HG03442 (cell line): ENCODE data around the gene FBN2.
"Not testable (repeated sequence)": the region's sequence is repeated elsewhere in the genome, so short reads cannot be mapped to it uniquely, and the experiment has no call there.

Source experiments
- ATAC-seq: cut with Tn5 transposase; IDR thresholded peaks from one replicate; pipeline ENCODE4 v1.9.1; 2021; ENCODE audit warnings: mild to moderate bottlenecking, moderate library complexity; ENCODE audit not compliant: unreplicated experiment

The FBN2 gene

GRCh38 chr5:128366147-128366546 is 171.9 kb downstream of the FBN2 start:
- no peak for ATAC-seq

- ATAC-seq: no peak
These were observed 175.7 kb downstream of the FBN2 start for GRCh38 chr5:128362370-128362769.

DNA sequence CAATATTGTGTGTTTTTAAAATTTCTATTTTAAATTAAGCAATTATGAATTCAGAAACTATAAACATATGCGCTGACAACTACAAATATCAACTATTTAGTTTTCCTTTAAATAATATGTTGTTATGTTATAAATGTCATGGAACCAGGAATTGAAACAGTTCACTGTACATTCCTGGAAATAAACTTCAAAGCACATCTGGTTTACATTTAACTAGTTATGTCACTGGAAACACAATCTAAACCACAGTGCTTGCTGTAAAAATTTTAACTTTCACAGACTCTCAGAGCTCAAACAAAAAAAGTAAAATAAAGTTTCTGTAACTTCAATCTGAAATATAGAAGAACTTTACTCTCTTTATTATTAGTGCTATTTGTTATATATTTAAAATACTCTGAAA is 179.2 kb downstream of the FBN2 start:
- no peak for ATAC-seq

GRCh38 chr5:128357226-128357625 is 180.8 kb downstream of the FBN2 start:
- ATAC-seq: no peak

DNA sequence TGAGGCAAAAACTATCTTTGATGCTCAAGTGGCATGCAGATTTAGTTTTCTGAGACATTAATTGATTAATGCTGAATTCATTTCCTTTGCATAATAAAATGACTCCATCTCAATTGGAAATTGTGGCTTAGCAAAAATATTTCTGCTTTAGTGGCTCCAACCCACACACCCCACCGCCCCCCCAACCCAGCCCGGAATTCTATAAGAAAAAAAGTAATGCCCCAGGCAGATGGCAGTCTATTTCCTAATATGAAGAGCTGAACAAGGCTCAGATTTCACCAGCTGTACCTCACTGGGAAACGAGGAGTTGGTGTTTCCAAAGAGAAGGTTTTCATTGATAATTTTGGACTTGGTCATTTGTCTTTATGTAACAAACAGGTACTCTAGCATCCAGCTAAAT is 182.1 kb downstream of the FBN2 start:
- no peak for ATAC-seq

DNA sequence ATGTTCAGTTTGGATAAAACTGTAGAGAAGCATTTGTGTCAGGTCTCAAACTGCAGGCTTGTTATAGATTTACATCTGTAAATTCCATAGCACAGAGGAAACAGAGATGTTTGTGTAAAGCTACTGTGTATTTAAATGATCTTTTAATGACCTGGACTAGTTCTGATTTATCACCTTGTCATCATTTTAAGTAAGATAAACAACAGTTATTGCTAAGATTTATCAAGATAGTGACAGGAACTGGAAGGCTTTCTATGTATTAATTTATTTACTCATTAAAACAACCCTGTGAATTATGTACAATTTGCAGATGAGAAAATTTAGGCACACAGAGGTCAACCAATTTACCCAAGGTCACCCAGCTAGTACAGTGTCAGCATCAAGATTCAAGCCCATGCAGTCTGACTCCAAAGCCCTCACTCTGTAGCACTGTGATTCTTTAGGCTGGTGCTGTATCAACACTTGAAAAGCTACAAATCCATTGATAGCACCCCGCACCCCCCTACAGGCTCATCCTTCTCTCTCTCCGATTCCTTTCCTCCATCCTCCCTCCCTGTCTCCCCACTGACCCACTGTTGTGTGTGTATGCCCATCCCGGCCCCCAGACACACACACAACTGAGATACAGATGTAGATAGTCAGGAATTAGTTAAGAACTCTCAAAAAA is 184.5 kb downstream of the FBN2 start:
- ATAC-seq: no peak

GRCh38 chr5:128350705-128351104 is 187.3 kb downstream of the FBN2 start:
- ATAC-seq: no peak

- no peak for ATAC-seq
These were observed 188.8 kb downstream of the FBN2 start for GRCh38 chr5:128349044-128349858.

DNA sequence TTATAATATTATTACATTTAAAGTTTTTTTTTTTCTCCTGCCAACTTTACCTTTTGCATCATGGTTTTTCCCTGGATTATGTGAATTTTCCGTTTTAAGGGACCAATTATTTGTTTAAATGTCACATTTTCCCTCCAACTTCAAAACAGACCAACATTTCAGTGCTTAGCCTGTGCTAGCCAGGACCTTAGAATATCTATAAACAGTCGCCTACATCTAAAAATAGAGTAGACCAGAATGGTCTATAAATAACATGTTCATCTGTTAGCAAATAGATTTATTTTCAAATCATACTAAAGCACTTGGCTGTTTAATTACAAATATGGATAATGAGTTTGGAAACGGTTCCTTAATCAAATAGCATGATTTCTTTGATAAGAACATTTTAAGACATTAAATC is 192.0 kb downstream of the FBN2 start:
- ATAC-seq: no peak

DNA sequence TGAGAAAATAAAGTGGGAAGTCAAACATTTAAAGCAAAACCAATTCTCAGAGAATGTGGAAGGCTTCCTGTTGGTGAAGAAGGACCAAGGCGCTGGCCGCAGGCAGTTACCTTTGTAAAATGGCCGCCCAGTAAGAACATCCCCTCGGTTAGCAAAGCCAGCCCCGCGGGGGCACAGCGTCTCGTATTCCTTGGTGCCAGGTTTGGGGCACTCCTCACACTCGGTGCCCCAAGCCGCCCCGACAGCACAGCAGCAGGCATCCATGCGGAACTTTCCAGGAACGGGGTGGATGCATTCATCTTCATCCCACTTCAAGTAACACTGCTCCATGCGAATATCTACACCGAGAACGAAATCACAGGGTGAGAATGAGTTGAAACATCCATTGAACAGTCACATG is 192.8 kb downstream of the FBN2 start:
- ATAC-seq: no peak

GRCh38 chr5:128343168-128343567 is 194.9 kb downstream of the FBN2 start:
- ATAC-seq: no peak

DNA sequence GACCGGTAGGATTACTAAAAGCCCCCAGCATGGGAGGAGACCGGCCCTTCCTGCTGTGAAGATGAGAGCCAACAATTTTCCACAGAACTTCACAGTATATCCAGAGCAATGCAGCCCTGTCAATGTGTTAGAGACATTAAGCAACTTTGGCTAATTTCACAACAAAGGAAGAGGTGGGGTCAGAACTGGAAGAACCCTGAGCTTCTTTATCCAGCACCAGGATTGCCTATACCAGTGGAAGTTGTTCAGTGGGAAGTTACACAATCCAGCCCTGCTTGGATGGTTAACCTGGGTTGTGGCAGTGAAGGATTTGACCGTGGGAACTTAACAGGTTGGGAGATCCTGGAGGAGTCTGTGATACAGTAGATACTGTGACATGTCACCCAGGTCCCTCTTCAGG is 197.0 kb downstream of the FBN2 start:
- no peak for ATAC-seq

DNA sequence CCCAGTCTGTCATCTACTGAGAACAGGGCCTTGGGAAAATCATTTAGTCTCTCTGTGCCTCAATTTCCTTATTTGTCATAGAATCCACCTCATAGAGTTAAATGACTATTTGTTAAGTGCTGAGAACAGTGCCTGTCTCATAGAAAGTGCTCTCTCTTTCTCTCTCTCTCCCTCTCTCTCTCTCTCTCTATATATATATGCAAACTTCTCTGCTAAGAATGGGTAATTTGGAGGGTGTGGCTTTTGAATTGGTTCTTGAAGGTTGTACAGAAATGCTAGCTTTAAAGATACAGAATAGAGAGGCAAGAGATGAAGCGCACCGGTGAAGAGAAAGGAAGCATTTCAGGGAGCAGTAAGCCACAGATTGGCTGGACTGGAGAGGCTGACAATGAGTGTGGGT is 197.4 kb downstream of the FBN2 start:
- no peak for ATAC-seq

DNA sequence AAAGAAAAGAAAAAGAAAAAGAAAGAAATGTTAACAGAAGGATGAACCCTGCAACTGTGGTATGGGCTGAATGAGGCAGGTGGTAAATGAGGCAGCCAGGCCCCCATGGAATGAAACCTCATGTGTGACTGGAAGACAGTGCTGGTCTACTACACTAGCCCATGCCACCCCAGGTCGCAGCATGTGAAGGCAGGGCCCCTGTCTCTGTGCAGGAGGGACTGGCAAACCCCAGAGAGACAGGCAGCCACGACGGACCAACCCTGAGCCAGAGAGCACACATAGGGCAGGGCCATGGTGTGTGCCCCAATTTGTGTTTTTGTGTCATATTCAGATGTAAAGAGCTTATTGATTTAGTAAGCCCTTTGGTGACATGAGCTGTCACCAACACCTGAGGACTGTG is 198.5 kb downstream of the FBN2 start:
- ATAC-seq: no peak

GRCh38 chr5:128338649-128339048 is 199.4 kb downstream of the FBN2 start:
- ATAC-seq: no peak

- ATAC-seq: no peak
These were observed 202.7 kb downstream of the FBN2 start for GRCh38 chr5:128335339-128335738.

GRCh38 chr5:128334010-128334716 is 203.9 kb downstream of the FBN2 start:
- ATAC-seq: no peak

- no peak for ATAC-seq
These were observed 206.8 kb downstream of the FBN2 start for GRCh38 chr5:128331261-128331660.

DNA sequence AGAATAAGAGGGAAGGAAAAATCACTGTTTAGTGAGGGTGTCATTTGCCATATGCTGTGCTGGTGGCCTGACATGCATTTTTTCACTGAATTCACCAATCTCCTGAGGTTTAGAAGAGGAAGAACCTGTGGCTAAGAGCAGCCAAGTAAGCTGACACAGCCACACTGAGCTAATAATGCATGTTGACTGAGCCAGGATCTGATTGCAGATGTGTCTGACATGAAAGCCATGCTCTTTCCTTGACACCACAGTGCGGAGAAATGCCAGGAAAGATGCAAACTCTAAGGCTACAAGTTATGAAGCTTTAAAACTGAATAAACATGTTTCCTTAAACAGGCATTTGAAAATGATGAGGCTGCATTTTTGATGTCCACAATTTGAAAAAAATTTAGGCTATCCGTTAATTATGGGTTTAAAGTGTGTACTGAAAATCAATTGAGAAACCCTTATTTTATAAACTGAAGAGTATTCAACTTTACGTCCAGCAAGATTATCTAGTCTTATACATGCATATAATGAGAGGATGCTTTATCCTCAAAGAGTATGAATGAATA is 208.6 kb downstream of the FBN2 start:
- ATAC-seq: no peak

- ATAC-seq: no peak
These were observed 209.6 kb downstream of the FBN2 start for GRCh38 chr5:128328446-128328845.

GRCh38 chr5:128328007-128328406 is 210.0 kb downstream of the FBN2 start:
- ATAC-seq: no peak

- ATAC-seq: not testable (repeated sequence)
These were observed 216.6 kb downstream of the FBN2 start for GRCh38 chr5:128321418-128321817.
